ENCODE results near the gene ADCK1.

The ADCK1 gene

GRCh38 chr14:77890873-77891272, 91.0 kb downstream of the ADCK1 start:
- Histone ChIP-seq H3K4me3 (ENCODE audit: severe bottlenecking) (no peak overlapping the region), H3K9me3 (ENCODE audit: severe bottlenecking) (no peaks in the 10 kb centered on the region), H3K27ac (ENCODE audit: poor library complexity, severe bottlenecking) (no peak overlapping the region), H3K27me3 (ENCODE audit: insufficient read depth, poor library complexity, severe bottlenecking) (no peaks in the 10 kb centered on the region), H3K36me3 (ENCODE audit: low read depth) (no peaks in the 10 kb centered on the region), H3K4me1 (ENCODE audit: insufficient read depth, poor library complexity, severe bottlenecking) (no peaks in the 10 kb centered on the region)
- DNase-seq (ENCODE audit: low spot score): no peak
- no peak for ATAC-seq (ENCODE audit: low read depth)
- no peak for TF ChIP-seq CTCF (IDR thresholded peaks at IDR 0.05; ENCODE audit: poor library complexity, severe bottlenecking)

GRCh38 chr14:77892381-77892871, 92.5 kb downstream of the ADCK1 start:
- DNase-seq (ENCODE audit: low spot score): no peak
- TF ChIP-seq CTCF (IDR thresholded peaks at IDR 0.05; ENCODE audit: poor library complexity, severe bottlenecking): no peak
- H3K36me3 ChIP-seq (ENCODE audit: low read depth): no peaks in the 10 kb centered on the region

GRCh38 chr14:77892890-77893484, 93.1 kb downstream of the ADCK1 start:
- ATAC-seq (ENCODE audit: low read depth) (no peak), DNase-seq (ENCODE audit: low spot score) (no peak)
- H3K27ac ChIP-seq (ENCODE audit: poor library complexity, severe bottlenecking): no peak overlapping the region
- H3K4me1 ChIP-seq (ENCODE audit: insufficient read depth, poor library complexity, severe bottlenecking): no peaks in the 10 kb centered on the region
- no peak for TF ChIP-seq CTCF (IDR thresholded peaks at IDR 0.05; ENCODE audit: poor library complexity, severe bottlenecking)
- H3K27me3 ChIP-seq (ENCODE audit: insufficient read depth, poor library complexity, severe bottlenecking): no peaks in the 10 kb centered on the region
- H3K9me3 ChIP-seq (ENCODE audit: severe bottlenecking): no peaks in the 10 kb centered on the region
- no peaks in the 10 kb centered on the region for H3K36me3 ChIP-seq (ENCODE audit: low read depth)
- H3K4me3 ChIP-seq (ENCODE audit: severe bottlenecking): no peak overlapping the region

More at GRCh38 chr14:77892381-77892871, 92.5 kb downstream of the ADCK1 start:
- Histone ChIP-seq H3K9me3 (ENCODE audit: severe bottlenecking) (no peaks in the 10 kb centered on the region), H3K4me3 (ENCODE audit: severe bottlenecking) (no peak overlapping the region), H3K27me3 (ENCODE audit: insufficient read depth, poor library complexity, severe bottlenecking) (no peaks in the 10 kb centered on the region), H3K4me1 (ENCODE audit: insufficient read depth, poor library complexity, severe bottlenecking) (no peaks in the 10 kb centered on the region), H3K27ac (ENCODE audit: poor library complexity, severe bottlenecking) (no peak overlapping the region)
- ATAC-seq (ENCODE audit: low read depth): no peak

GRCh38 chr14:77897374-77897773, 97.5 kb downstream of the ADCK1 start:
- H3K4me1 ChIP-seq (ENCODE audit: insufficient read depth, poor library complexity, severe bottlenecking): no peaks in the 10 kb centered on the region
- no peak for TF ChIP-seq CTCF (IDR thresholded peaks at IDR 0.05; ENCODE audit: poor library complexity, severe bottlenecking)
- no peaks in the 10 kb centered on the region for H3K27me3 ChIP-seq (ENCODE audit: insufficient read depth, poor library complexity, severe bottlenecking)
- no peaks in the 10 kb centered on the region for H3K36me3 ChIP-seq (ENCODE audit: low read depth)
- ATAC-seq (ENCODE audit: low read depth) (no peak), DNase-seq (ENCODE audit: low spot score) (no peak)
- H3K27ac ChIP-seq (ENCODE audit: poor library complexity, severe bottlenecking): no peak overlapping the region
- H3K4me3 ChIP-seq (ENCODE audit: severe bottlenecking): no peak overlapping the region
- no peaks in the 10 kb centered on the region for H3K9me3 ChIP-seq (ENCODE audit: severe bottlenecking)

- no peak for TF ChIP-seq CTCF (IDR thresholded peaks at IDR 0.05; ENCODE audit: poor library complexity, severe bottlenecking)
- Histone ChIP-seq H3K27me3 (ENCODE audit: insufficient read depth, poor library complexity, severe bottlenecking) (no peaks in the 10 kb centered on the region), H3K27ac (ENCODE audit: poor library complexity, severe bottlenecking) (no peak overlapping the region), H3K4me1 (ENCODE audit: insufficient read depth, poor library complexity, severe bottlenecking) (no peaks in the 10 kb centered on the region), H3K36me3 (ENCODE audit: low read depth) (no peaks in the 10 kb centered on the region), H3K4me3 (ENCODE audit: severe bottlenecking) (no peak overlapping the region), H3K9me3 (ENCODE audit: severe bottlenecking) (no peaks in the 10 kb centered on the region)
- no peak for DNase-seq (ENCODE audit: low spot score)
- no peak for ATAC-seq (ENCODE audit: low read depth)
Measured at GRCh38 chr14:77902811-77903210, 102.9 kb downstream of the ADCK1 start.
